GM13976 (cell line): ENCODE results near the gene GABRB1.

Experiments used
- DNase-seq: peaks from one replicate; pipeline ENCODE4 v3.0.0; 2012; ENCODE audit warnings: low spot score
- in situ Hi-C: fragments of 300-500 bp; cut with MboI; formaldehyde crosslinking; loops from one replicate; pipeline ENCODE4 v1.12.0; 2022; ENCODE audit warnings: low sequenced_read_pairs, mixed read lengths, inconsistent platforms; ENCODE audit not compliant: unreplicated experiment
- TF ChIP-seq, protein P1 (sequence below): IDR thresholded peaks from 2 replicates; pipeline ENCODE4 v1.5.1; 2012; ENCODE audit warnings: borderline replicate concordance, mild to moderate bottlenecking; ENCODE audit not compliant: insufficient read depth; ENCODE audit errors: extremely low read depth, missing control alignments, control extremely low read depth

GABRB1 gene

DNA sequence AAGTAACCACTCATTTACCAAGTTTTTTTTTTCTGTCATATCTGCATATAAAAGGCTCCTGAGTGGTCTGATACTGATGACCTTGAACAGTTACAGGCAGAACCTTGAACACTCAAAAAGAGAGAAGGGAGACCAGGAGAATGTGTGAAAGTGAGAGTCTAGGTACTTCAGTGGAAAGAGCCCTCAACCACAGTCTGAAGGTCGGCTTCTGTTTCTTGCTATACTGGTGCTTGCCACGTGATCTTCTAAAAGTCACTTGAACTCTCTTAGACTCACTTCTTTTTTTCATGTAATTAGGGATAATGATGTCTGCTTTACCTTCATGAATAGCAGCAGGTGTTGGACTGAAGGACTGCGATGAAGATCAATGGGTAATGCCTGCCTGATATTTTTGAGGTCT lies 22.8 kb downstream of the GABRB1 start:
- in situ Hi-C loops, result no loop called here
- TF ChIP-seq, protein P1, sequence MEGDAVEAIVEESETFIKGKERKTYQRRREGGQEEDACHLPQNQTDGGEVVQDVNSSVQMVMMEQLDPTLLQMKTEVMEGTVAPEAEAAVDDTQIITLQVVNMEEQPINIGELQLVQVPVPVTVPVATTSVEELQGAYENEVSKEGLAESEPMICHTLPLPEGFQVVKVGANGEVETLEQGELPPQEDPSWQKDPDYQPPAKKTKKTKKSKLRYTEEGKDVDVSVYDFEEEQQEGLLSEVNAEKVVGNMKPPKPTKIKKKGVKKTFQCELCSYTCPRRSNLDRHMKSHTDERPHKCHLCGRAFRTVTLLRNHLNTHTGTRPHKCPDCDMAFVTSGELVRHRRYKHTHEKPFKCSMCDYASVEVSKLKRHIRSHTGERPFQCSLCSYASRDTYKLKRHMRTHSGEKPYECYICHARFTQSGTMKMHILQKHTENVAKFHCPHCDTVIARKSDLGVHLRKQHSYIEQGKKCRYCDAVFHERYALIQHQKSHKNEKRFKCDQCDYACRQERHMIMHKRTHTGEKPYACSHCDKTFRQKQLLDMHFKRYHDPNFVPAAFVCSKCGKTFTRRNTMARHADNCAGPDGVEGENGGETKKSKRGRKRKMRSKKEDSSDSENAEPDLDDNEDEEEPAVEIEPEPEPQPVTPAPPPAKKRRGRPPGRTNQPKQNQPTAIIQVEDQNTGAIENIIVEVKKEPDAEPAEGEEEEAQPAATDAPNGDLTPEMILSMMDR, result no peak
- no peak for DNase-seq

DNA sequence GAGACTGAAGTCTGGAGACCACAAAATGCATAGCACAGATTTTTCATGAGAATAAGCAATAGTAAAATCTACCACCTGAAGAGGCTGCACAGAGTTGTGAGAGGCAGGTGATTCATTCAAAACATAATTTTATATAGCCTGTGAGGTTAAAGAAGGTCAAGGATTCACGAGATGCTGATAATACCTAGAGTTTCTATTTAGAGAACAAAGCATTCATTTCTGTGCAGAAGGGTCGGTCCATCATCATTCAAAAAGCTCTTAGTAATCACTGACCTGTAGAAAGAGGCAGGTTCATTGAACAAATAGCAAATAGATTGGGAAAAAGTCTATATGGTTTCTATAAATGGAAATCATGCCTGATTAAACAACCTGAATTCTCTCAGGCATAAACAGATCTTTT lies 26.6 kb downstream of the GABRB1 start:
- DNase-seq, result no peak
- in situ Hi-C loops, result no loop called here
- TF ChIP-seq, protein P1, result no peak

DNA sequence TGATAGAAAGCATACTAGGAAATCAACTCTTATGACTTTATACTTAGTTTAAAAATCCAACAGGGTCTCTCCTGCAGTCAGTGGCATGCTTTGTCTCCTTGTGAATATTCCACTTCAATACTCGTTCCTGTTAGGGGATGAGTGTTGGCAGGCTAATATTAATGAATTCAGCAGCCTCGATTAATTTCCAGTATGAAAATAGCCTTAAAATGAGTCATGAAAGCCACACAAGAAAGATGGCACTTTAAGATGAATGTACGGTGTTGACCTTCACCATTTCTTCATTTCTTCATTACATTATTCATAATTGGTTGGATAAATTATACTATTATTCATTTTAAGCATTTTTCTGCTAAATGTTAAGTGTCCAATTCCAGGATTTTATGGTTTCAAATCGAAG lies 29.2 kb downstream of the GABRB1 start:
- no peak for DNase-seq
- in situ Hi-C loops, result no loop called here
- TF ChIP-seq, protein P1, result no peak

DNA sequence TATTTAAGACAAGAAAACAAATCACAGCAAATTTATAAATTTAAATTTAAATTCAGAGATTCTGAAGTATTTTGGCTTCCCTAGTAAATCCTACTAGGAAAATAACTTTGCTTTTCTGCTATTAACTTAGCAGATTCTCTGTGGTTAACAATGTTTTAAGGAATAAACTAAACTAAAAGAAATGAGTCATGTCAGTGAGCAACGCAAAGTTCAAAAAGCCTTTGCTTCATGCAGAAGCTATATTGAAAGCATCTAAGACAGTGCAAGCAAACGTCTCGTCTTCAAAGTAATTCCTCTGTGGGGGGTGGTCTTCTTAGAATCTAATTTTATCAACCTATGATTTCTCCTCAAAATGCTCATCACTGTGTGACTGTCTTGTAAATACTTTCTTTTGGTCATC lies 30.1 kb downstream of the GABRB1 start:
- DNase-seq, result no peak
- TF ChIP-seq, protein P1, result no peak
- in situ Hi-C loops, result no loop called here

DNA sequence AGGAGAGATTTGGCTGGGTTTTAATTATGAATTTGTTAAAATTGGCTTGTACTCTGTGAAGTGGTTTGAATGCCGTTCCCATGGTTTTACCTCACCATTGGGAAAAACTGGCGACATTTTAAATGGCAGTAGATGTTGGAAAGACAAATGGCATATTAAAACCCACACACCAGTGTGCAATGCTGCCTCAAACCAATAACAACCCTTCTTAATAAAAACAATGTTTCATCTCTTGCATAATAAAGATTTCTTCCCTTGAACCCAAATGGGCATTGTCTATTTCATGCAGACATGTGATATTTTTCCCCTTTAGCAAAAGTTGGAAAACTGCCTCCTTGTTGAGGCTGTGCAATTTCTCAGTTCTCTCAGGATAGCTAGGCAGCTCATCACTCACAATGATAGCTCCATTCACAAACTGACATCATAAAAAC lies 33.7 kb downstream of the GABRB1 start:
- no peak for DNase-seq

DNA sequence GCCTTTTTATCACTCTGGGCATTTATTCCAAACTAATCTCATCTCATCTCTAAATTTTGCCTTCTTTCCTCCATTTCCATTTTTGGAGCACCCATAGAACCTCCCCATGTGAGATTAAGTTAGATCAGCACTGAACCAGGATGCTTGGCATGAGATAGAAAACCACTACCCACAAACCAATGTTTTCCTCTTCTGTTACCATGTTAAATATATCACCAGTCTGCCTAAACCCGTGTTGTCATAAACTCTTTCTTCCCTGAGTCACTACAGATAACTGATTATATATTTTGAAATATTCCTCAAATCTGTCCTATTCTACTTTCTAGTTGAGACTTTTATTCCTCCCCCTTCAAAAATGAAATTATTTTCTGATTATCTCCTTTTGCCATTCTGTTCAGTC lies 37.6 kb downstream of the GABRB1 start:
- in situ Hi-C loops, result no loop called here
- TF ChIP-seq, protein P1, result no peak
- no peak for DNase-seq

More for the DNA sequence above, 33.7 kb downstream of the GABRB1 start:
- in situ Hi-C loops, result no loop called here
- TF ChIP-seq, protein P1, result no peak

DNA sequence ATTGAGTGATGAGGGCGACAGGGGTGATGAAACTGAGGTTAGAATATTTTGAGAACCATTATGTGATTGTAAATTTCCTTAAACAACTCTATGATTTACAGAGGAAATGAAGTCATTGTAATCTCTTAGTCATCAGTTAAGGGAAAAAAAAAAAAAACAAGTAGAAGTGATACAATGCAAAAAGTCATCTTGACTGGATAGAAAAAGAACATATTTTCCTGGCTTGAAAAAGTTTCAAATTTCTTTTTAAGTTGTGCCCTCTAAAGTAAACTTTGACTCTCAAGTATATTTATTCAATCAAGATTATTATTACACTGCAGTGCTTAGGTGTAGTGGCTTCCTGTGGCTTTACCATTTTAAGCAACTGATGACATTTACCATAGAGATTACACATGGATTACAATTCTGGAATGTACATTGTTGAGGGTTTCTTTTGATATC lies 40.6 kb downstream of the GABRB1 start:
- TF ChIP-seq, protein P1, result no peak
- DNase-seq, result no peak
- in situ Hi-C loops, result no loop called here
